HEK293 (cell line): ENCODE results near the gene SERPINB2.

ENCODE experiments used
- EGR2 ChIP-seq: fragments of 450-650 bp; formaldehyde crosslinking; IDR thresholded peaks from 2 replicates; pipeline ENCODE4 v1.5.1; 2016; ENCODE audit warnings: low read depth, missing biosample characterization, missing genetic modification characterization
- KLF1 ChIP-seq: fragments of 450-650 bp; formaldehyde crosslinking; IDR thresholded peaks from 2 replicates; pipeline ENCODE4 v1.5.1; 2016; ENCODE audit warnings: missing biosample characterization, missing genetic modification characterization
- TSHZ1 ChIP-seq: fragments of 450-650 bp; formaldehyde crosslinking; IDR thresholded peaks from 2 replicates; pipeline ENCODE4 v1.5.1; 2016; ENCODE audit warnings: missing biosample characterization, missing genetic modification characterization, borderline replicate concordance
- ZSCAN30 ChIP-seq: fragments of 450-650 bp; IDR thresholded peaks from 2 replicates; pipeline ENCODE4 v1.5.1; 2018; ENCODE audit warnings: missing biosample characterization, mild to moderate bottlenecking, missing genetic modification characterization, moderate library complexity
- TF ChIP-seq, protein P1 (sequence below): fragments of 450-650 bp; formaldehyde crosslinking; IDR thresholded peaks from 2 replicates; pipeline ENCODE4 v1.5.1; 2016; ENCODE audit warnings: missing biosample characterization, missing genetic modification characterization
- TF ChIP-seq, protein P2 (sequence below): fragments of 450-650 bp; formaldehyde crosslinking; IDR thresholded peaks from 2 replicates; pipeline ENCODE4 v1.5.1; 2016; ENCODE audit warnings: missing biosample characterization, missing genetic modification characterization

DNA sequence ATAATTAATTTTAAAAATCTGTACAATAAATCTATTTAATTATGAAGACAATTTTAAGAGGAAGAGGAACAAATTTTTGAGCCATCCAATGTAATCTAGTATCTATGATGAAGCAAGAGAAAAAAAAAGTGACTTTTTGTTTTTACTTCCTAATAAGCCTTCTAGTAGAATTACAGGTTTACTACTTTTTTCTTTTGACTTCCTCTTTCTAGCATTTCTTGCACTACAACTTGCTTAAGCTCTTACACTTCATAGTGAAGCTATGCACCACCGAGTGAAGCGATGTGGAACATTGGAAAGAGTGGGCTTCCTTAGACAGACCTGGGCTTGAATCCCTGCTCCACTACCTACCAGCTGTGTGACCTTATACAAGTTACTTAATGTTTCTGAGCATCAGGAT, 2.1 kb downstream of the SERPINB2 start:
- TF ChIP-seq ZSCAN30 = no peak
- TF ChIP-seq, protein P1, sequence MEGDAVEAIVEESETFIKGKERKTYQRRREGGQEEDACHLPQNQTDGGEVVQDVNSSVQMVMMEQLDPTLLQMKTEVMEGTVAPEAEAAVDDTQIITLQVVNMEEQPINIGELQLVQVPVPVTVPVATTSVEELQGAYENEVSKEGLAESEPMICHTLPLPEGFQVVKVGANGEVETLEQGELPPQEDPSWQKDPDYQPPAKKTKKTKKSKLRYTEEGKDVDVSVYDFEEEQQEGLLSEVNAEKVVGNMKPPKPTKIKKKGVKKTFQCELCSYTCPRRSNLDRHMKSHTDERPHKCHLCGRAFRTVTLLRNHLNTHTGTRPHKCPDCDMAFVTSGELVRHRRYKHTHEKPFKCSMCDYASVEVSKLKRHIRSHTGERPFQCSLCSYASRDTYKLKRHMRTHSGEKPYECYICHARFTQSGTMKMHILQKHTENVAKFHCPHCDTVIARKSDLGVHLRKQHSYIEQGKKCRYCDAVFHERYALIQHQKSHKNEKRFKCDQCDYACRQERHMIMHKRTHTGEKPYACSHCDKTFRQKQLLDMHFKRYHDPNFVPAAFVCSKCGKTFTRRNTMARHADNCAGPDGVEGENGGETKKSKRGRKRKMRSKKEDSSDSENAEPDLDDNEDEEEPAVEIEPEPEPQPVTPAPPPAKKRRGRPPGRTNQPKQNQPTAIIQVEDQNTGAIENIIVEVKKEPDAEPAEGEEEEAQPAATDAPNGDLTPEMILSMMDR (tag by site-specific recombination) = no peak
- TF ChIP-seq TSHZ1 = no peak
- TF ChIP-seq, protein P2, sequence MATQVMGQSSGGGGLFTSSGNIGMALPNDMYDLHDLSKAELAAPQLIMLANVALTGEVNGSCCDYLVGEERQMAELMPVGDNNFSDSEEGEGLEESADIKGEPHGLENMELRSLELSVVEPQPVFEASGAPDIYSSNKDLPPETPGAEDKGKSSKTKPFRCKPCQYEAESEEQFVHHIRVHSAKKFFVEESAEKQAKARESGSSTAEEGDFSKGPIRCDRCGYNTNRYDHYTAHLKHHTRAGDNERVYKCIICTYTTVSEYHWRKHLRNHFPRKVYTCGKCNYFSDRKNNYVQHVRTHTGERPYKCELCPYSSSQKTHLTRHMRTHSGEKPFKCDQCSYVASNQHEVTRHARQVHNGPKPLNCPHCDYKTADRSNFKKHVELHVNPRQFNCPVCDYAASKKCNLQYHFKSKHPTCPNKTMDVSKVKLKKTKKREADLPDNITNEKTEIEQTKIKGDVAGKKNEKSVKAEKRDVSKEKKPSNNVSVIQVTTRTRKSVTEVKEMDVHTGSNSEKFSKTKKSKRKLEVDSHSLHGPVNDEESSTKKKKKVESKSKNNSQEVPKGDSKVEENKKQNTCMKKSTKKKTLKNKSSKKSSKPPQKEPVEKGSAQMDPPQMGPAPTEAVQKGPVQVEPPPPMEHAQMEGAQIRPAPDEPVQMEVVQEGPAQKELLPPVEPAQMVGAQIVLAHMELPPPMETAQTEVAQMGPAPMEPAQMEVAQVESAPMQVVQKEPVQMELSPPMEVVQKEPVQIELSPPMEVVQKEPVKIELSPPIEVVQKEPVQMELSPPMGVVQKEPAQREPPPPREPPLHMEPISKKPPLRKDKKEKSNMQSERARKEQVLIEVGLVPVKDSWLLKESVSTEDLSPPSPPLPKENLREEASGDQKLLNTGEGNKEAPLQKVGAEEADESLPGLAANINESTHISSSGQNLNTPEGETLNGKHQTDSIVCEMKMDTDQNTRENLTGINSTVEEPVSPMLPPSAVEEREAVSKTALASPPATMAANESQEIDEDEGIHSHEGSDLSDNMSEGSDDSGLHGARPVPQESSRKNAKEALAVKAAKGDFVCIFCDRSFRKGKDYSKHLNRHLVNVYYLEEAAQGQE (tag by site-specific recombination) = no peak
- no peak for TF ChIP-seq KLF1 (tag by site-specific recombination)
- TF ChIP-seq EGR2 = no peak
